A673 (cell line): Measurements from ENCODE around the gene PGK2. TPM values are rescaled to one million over a fixed set of nuclear protein-coding genes. Genes with fewer than 3 reads are reported as not detected.
A peak's percentile ranks its signal among the peaks of the same experiment; 100 is the strongest.

Experiments used
- Bru-seq: library from RNA; stranded (reverse); fragments of 400-500 nt; gene quantifications from one replicate; lab custom pipeline; 2021; lab: Mats Ljungman, UMichigan
- BruChase-seq, 2 experiments: library from RNA; stranded (reverse); fragments of 400-500 nt; gene quantifications; one replicate each; lab custom pipeline; 2021; lab: Mats Ljungman, UMichigan
- BruUV-seq: library from RNA; stranded (reverse); fragments of 400-500 nt; replicated peaks from 2 replicates; lab custom pipeline; 2021; lab: Mats Ljungman, UMichigan
- CTCF ChIA-PET: fragments of 300-600 bp; sonication (Branson Sonifier 250); formaldehyde crosslinking; loops from one replicate; lab custom pipeline; 2022; ENCODE audit warnings: antibody characterized with exemption; lab: Charles Lee
- POLR2A ChIA-PET: fragments of 300-600 bp; sonication (Branson Sonifier 250); formaldehyde crosslinking; loops from one replicate; lab custom pipeline; 2022; ENCODE audit warnings: antibody characterized with exemption; ENCODE audit not compliant: low non-redundant PET; lab: Charles Lee
- DNase-seq: peaks from one replicate; pipeline ENCODE4 v3.0.0-alpha.2; 2015; ENCODE audit warnings: low spot score
- H3K27ac ChIP-seq: fragments of 200-600 bp; sonication (generic); 2 replicates; pipeline ENCODE4 v1.5.1; 2016; ENCODE audit warnings: mixed run types, low read depth, mild to moderate bottlenecking, mixed read lengths, antibody characterized with exemption, low read length; ENCODE audit not compliant: poor library complexity, severe bottlenecking
- H3K27me3 ChIP-seq: fragments of 200-600 bp; sonication (generic); replicated peaks from 2 replicates; pipeline ENCODE4 v1.6.1; 2017; ENCODE audit warnings: mixed run types, low read depth, mild to moderate bottlenecking, mixed read lengths, antibody characterized with exemption, low read length; ENCODE audit not compliant: insufficient read depth, poor library complexity
- H3K36me3 ChIP-seq: fragments of 200-600 bp; sonication (generic); 2 replicates; pipeline ENCODE4 v1.6.1; 2016; ENCODE audit warnings: mixed run types, mild to moderate bottlenecking, mixed read lengths, antibody characterized with exemption, low read length; ENCODE audit not compliant: insufficient read depth, poor library complexity, severe bottlenecking
- H3K4me1 ChIP-seq: fragments of 200-600 bp; sonication (generic); 2 replicates; pipeline ENCODE4 v1.6.1; 2017; ENCODE audit warnings: mixed run types, mild to moderate bottlenecking, mixed read lengths, antibody characterized with exemption, low read length; ENCODE audit not compliant: insufficient read depth, poor library complexity, severe bottlenecking
- H3K4me3 ChIP-seq: fragments of 200-600 bp; sonication (generic); 2 replicates; pipeline ENCODE4 v1.5.1; 2016; ENCODE audit warnings: low read depth, mixed run types, mild to moderate bottlenecking, mixed read lengths, low read length; ENCODE audit not compliant: poor library complexity, severe bottlenecking
- H3K9me3 ChIP-seq: fragments of 200-600 bp; sonication (generic); 2 replicates; pipeline ENCODE4 v1.6.1; 2016; ENCODE audit warnings: mixed run types, low read depth, mild to moderate bottlenecking, mixed read lengths, antibody characterized with exemption, low read length; ENCODE audit not compliant: poor library complexity, severe bottlenecking
- CTCF ChIP-seq: fragments of 300-800, 200-600 bp; sonication (generic); conservative IDR thresholded peaks from 2 replicates; pipeline ENCODE4 v1.5.1; 2017; ENCODE audit warnings: low read depth, mild to moderate bottlenecking, antibody characterized with exemption, low read length, moderate library complexity, mixed read lengths
- EZH2 ChIP-seq: fragments of 200-600 bp; sonication (generic); IDR thresholded peaks from 2 replicates; pipeline ENCODE4 v1.6.1; 2017; ENCODE audit warnings: borderline replicate concordance, low read depth, mild to moderate bottlenecking, mixed read lengths, antibody characterized with exemption, low read length; ENCODE audit not compliant: poor library complexity, severe bottlenecking
- intact Hi-C: fragments of 100-400 bp; cut with micrococcal nuclease; formaldehyde crosslinking; loops from one replicate; pipeline ENCODE4 v1.10.0; 2022; ENCODE audit not compliant: unreplicated experiment
- long read RNA-seq: library from polyadenylated mRNA; stranded (forward); transcript quantifications from one replicate; pipeline ENCODE4 v2.0.0, GENCODE V29; 2022
- total RNA-seq: library from RNA; stranded (reverse); gene quantifications from 2 replicates; pipeline ENCODE4 v1.2.3, GENCODE V29; 2021

PGK2 gene
- total RNA-seq (not detected in 2 replicates), Bru-seq, nascent RNA (not detected), BruChase-seq, experiment 1, labeled RNA remaining after a 2-hour chase (not detected), BruChase-seq, experiment 2, labeled RNA remaining after a 6-hour chase (not detected)
- long read RNA-seq = 0 reads

GRCh38 chr6:49787176-49787575 is at the start of gene PGK2:
PGK2 (minus strand) TSS chr6:49787285; CDS start chr6:49787187, 98 bp downstream.
- peak; percentile 9 for DNase-seq
- no peak for TF ChIP-seq CTCF
- Histone ChIP-seq H3K36me3 (no peaks in the 10 kb centered on the region), H3K4me1 (no peaks in the 10 kb centered on the region), H3K27me3 (no peaks in the 10 kb centered on the region), H3K4me3 (no peak within 1 kb of the TSS), H3K27ac (no peak within 1 kb of the TSS), H3K9me3 (no peaks in the 10 kb centered on the region)
- no TSS peak for BruUV-seq
- ChIA-PET CTCF (no interaction called here), POLR2A (no interaction called here)
- intact Hi-C loops = no loop called here

GRCh38 chr6:49835140-49835539 is 48.1 kb upstream of the PGK2 start:
- Histone ChIP-seq H3K4me1 (no peaks in the 10 kb centered on the region), H3K36me3 (no peaks in the 10 kb centered on the region), H3K27me3 (peaks cover 4% of the 10 kb centered on the region), H3K9me3 (no peaks in the 10 kb centered on the region), H3K27ac (no peak overlapping the region), H3K4me3 (no peak overlapping the region)
- no peak for DNase-seq
- TF ChIP-seq EZH2 (no peak), CTCF (no peak)
- intact Hi-C loops = no loop called here
- ChIA-PET CTCF (no interaction called here), POLR2A (no interaction called here)
- no TSS peak for BruUV-seq

- DNase-seq = no peak
- CTCF ChIA-PET = no interaction called here
- no peak overlapping the region for H3K4me3 ChIP-seq
- no TSS peak for BruUV-seq
- H3K4me1 ChIP-seq = no peaks in the 10 kb centered on the region
- peaks cover 4% of the 10 kb centered on the region for H3K27me3 ChIP-seq
- POLR2A ChIA-PET = no interaction called here
- H3K27ac ChIP-seq = no peak overlapping the region
- intact Hi-C loops = no loop called here
- H3K9me3 ChIP-seq = no peaks in the 10 kb centered on the region
- H3K36me3 ChIP-seq = no peaks in the 10 kb centered on the region
- TF ChIP-seq EZH2 (no peak), CTCF (no peak)
Observed at GRCh38 chr6:49833386-49833785, 46.3 kb upstream of the PGK2 start.
